CD4-positive, alpha-beta T cell (primary cell): ENCODE measurements around the gene TOM1L2. TPM values are rescaled to one million over a fixed set of nuclear protein-coding genes. Genes with fewer than 3 reads are reported as not detected.

Experiments
- ATAC-seq: fragments of 200-7000 bp; cut with Tn5 transposase; one replicate; pipeline ENCODE4 v1.10.0; 2022; ENCODE audit warnings: mild to moderate bottlenecking; ENCODE audit not compliant: poor library complexity
- CTCF ChIA-PET: fragments of 350-600 bp; sonication (Branson Sonifier 250); formaldehyde crosslinking; loops from one replicate; lab custom pipeline; 2021; ENCODE audit warnings: antibody characterized with exemption, inconsistent platforms; lab: Charles Lee
- POLR2A ChIA-PET: fragments of 350-600 bp; sonication (Branson Sonifier 250); formaldehyde crosslinking; loops from one replicate; lab custom pipeline; 2021; ENCODE audit warnings: antibody characterized with exemption, inconsistent platforms; lab: Charles Lee
- DNase-seq, 14 experiments: peaks; one replicate each; pipeline ENCODE4 v3.0.0-alpha.2; 2013 to 2020; ENCODE audit warnings: mixed read lengths in 2 of 14
- H3K27ac ChIP-seq, 2 donors: one replicate each; pipeline versions ENCODE4 v1.5.1 to v1.7.0; 2013; ENCODE audit warnings: low read length in 2 of 2, low read depth in 1 of 2, mild to moderate bottlenecking in 1 of 2
- H3K27me3 ChIP-seq, 2 experiments: 1 replicate in 1 of 2; 2 replicates in 1 of 2; pipeline versions ENCODE4 v1.6.1 to v1.7.0; 2013; ENCODE audit warnings: low read length in 2 of 2, control low read depth in 1 of 2, mild to moderate bottlenecking in 1 of 2, moderate library complexity in 1 of 2; ENCODE audit not compliant: insufficient read depth in 2 of 2, control insufficient read depth in 1 of 2
- H3K36me3 ChIP-seq: one replicate; pipeline ENCODE4 v1.6.1; 2013; ENCODE audit warnings: low read length, control low read depth; ENCODE audit not compliant: insufficient read depth
- H3K4me1 ChIP-seq: one replicate; pipeline ENCODE4 v1.6.1; 2013; ENCODE audit warnings: low read length, control low read depth; ENCODE audit not compliant: insufficient read depth
- H3K4me3 ChIP-seq: one replicate; pipeline ENCODE4 v1.5.1; 2013; ENCODE audit warnings: mild to moderate bottlenecking, low read length, moderate library complexity
- H3K9me3 ChIP-seq, 2 experiments: 1 replicate in 1 of 2; 2 replicates in 1 of 2; pipeline versions ENCODE4 v1.6.1 to v1.7.0; 2013; ENCODE audit warnings: low read length in 2 of 2, mild to moderate bottlenecking in 2 of 2, control low read depth in 1 of 2, moderate library complexity in 1 of 2; ENCODE audit not compliant: control insufficient read depth in 1 of 2, insufficient read depth in 1 of 2
- H3K27ac Mint-ChIP-seq: one replicate; pipeline ENCODE4 v1.8.0; 2020; ENCODE audit warnings: mixed read lengths
- H3K27me3 Mint-ChIP-seq: one replicate; pipeline ENCODE4 v1.8.0; 2021; ENCODE audit warnings: mixed read lengths
- H3K36me3 Mint-ChIP-seq: one replicate; pipeline ENCODE4 v1.8.0; 2021; ENCODE audit warnings: low read depth, mixed read lengths
- H3K4me1 Mint-ChIP-seq: one replicate; pipeline ENCODE4 v1.8.0; 2021; ENCODE audit warnings: low read depth, mixed read lengths
- H3K4me3 Mint-ChIP-seq: one replicate; pipeline ENCODE4 v1.8.0; 2020; ENCODE audit warnings: mild to moderate bottlenecking, mixed read lengths
- H3K9me3 Mint-ChIP-seq: one replicate; pipeline ENCODE4 v1.8.0; 2020; ENCODE audit warnings: mixed read lengths
- CTCF ChIP-seq: fragments of 200-600 bp; IDR thresholded peaks from one replicate; pipeline ENCODE4 v1.8.0; 2022; ENCODE audit warnings: antibody characterized with exemption, mild to moderate bottlenecking
- intact Hi-C, 2 experiments: fragments of 100-400 bp; cut with DNase I in 1 of 2; cut with micrococcal nuclease in 1 of 2; formaldehyde crosslinking; loops; one replicate each; pipeline versions ENCODE4 v1.15.1 to v1.9.0; 2023 to 2025; cut with DNase I, micrococcal nuclease
- total RNA-seq, 174 experiments: library from RNA in 2 of 174; stranded (reverse) in 2 of 174; gene quantifications; one replicate each; pipeline ENCODE4 v1.2.3 and lab custom pipeline; 2021 to 2026

TOM1L2 gene
- total RNA-seq, 2 experiments from 2014 or later, result 28.5 to 30.5 TPM

GRCh38 chr17:17849147-17849820 is 122.9 kb downstream of the TOM1L2 start:
- H3K36me3 ChIP-seq, result peaks cover 9% of the 10 kb centered on the region
- Mint-ChIP-seq H3K27ac (peak overlapping the region; percentile 99), H3K27me3 (no peaks in the 10 kb centered on the region), H3K4me1 (peaks cover 52% of the 10 kb centered on the region), H3K4me3 (peak overlapping the region; percentile 75), H3K36me3 (peaks cover 4% of the 10 kb centered on the region), H3K9me3 (no peaks in the 10 kb centered on the region)
- peak overlapping the region; percentile 83 for H3K27ac ChIP-seq
- intact Hi-C loops, result loop anchor here in 1 of 2 experiments (1.0 kb wide), 2 partner anchors 13 to 26 kb away; partner anchors contain the start of gene SREBF1
- no peak overlapping the region for H3K4me3 ChIP-seq
- TF ChIP-seq CTCF, result no peak
- no peaks in the 10 kb centered on the region for H3K9me3 ChIP-seq
- ChIA-PET CTCF (interaction anchor here (1.2 to 2.3 kb wide), 7 partner anchors 8 to 169 kb away, joined by 3 to 12 read pairs (median 5); partner anchors contain the start of gene SREBF1), POLR2A (interaction anchor here (0.9 to 4.5 kb wide), 7 partner anchors 8 to 334 kb away, joined by 3 to 71 read pairs (median 5); partner anchors contain the start of genes ALKBH5, DRC3, SREBF1 and TOM1L2)
- DNase-seq, result peak; percentile 60 to 95 (median 81)
- no peaks in the 10 kb centered on the region for H3K27me3 ChIP-seq
- H3K4me1 ChIP-seq, result peaks cover 56% of the 10 kb centered on the region
- ATAC-seq, result peak; percentile 90

- H3K4me3 ChIP-seq, result no peak overlapping the region
- H3K4me3 Mint-ChIP-seq, result peak overlapping the region; percentile 75
- no peaks in the 10 kb centered on the region for H3K27me3 ChIP-seq
- no peak for TF ChIP-seq CTCF
- H3K9me3 ChIP-seq, result no peaks in the 10 kb centered on the region
- peaks cover 9% of the 10 kb centered on the region for H3K36me3 ChIP-seq
- no peak for DNase-seq
- intact Hi-C loops, result loop anchor here in 1 of 2 experiments (1.0 kb wide), 2 partner anchors 12 to 25 kb away; partner anchors contain the start of gene SREBF1
- H3K9me3 Mint-ChIP-seq, result no peaks in the 10 kb centered on the region
- peaks cover 56% of the 10 kb centered on the region for H3K4me1 ChIP-seq
- peak overlapping the region; percentile 83 for H3K27ac ChIP-seq
- H3K36me3 Mint-ChIP-seq, result peaks cover 4% of the 10 kb centered on the region
- ChIA-PET CTCF (interaction anchor here (1.2 to 2.3 kb wide), 6 partner anchors 7 to 168 kb away, joined by 3 to 12 read pairs (median 6); partner anchors contain the start of gene SREBF1), POLR2A (interaction anchor here (1.3 to 4.5 kb wide), 5 partner anchors 8 to 335 kb away, joined by 3 to 71 read pairs (median 5); partner anchors contain the start of genes ALKBH5, DRC3, SREBF1 and TOM1L2)
- no peaks in the 10 kb centered on the region for H3K27me3 Mint-ChIP-seq
- no peak for ATAC-seq
- H3K27ac Mint-ChIP-seq, result peak overlapping the region; percentile 99
- H3K4me1 Mint-ChIP-seq, result peaks cover 52% of the 10 kb centered on the region
Measured at GRCh38 chr17:17848311-17849082, 123.7 kb downstream of the TOM1L2 start.

- Mint-ChIP-seq H3K27me3 (no peaks in the 10 kb centered on the region), H3K9me3 (no peaks in the 10 kb centered on the region), H3K27ac (peak overlapping the region; percentile 99), H3K4me3 (peak overlapping the region; percentile 25), H3K36me3 (peaks cover 4% of the 10 kb centered on the region), H3K4me1 (peaks cover 52% of the 10 kb centered on the region)
- Histone ChIP-seq H3K36me3 (peaks cover 9% of the 10 kb centered on the region), H3K9me3 (no peaks in the 10 kb centered on the region), H3K4me1 (peaks cover 56% of the 10 kb centered on the region), H3K4me3 (no peak overlapping the region), H3K27me3 (no peaks in the 10 kb centered on the region), H3K27ac (peak overlapping the region; percentile 30 to 83)
- ChIA-PET POLR2A (interaction anchor here (4.5 kb wide), 1 partner anchor 13 kb away, joined by 71 read pairs; the partner anchor contains the start of gene SREBF1), CTCF (no interaction called here)
- DNase-seq (no peak), ATAC-seq (no peak)
- intact Hi-C loops, result no loop called here
- no peak for TF ChIP-seq CTCF
Measured at GRCh38 chr17:17847726-17848125, 124.5 kb downstream of the TOM1L2 start.
